ENCODE measurements around the gene HS6ST3. TPM values are rescaled to one million over a fixed set of nuclear protein-coding genes. Genes with fewer than 3 reads are reported as not detected.

Gene HS6ST3
- total RNA-seq, 4 donors from 2014 or later = 0.97 to 2.2 (median 2.0) TPM

DNA sequence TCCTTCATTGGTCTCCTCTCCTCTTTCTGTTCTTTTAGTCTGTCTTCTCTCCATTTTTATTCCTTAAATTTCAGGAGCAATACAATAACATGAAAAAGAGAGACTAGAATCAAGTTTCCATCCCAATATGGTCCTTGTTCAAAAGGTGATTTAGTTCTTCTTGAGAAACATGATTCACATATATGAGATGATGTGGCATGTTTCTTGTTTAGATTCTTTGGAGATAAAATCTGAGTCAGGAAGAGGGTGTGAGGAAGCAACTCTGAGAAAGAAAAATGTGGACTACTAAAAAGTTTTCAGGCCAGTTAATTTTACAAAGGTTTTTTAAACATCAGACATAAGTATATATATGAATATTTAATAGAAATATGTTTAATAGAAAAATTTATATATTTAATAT is 673.0 kb downstream of the HS6ST3 start:
- intact Hi-C loops (cut with DNase I; ENCODE audit: low total_unique reads) (no loop called here), in situ Hi-C loops (cut with MboI; ENCODE audit: low sequenced_read_pairs in 4 of 4) (no loop called here)
- DNase-seq = no peak
- ATAC-seq = no peak
- H3K27me3 ChIP-seq = no peaks in the 10 kb centered on the region
- H3K4me3 ChIP-seq = no peak overlapping the region
- no peaks in the 10 kb centered on the region for H3K9me3 ChIP-seq
- no peak overlapping the region for H3K27ac ChIP-seq
- no peaks in the 10 kb centered on the region for H3K36me3 ChIP-seq
- no peak for TF ChIP-seq CTCF (IDR thresholded peaks at IDR 0.05 in 4 of 5, conservative IDR thresholded peaks at IDR 0.05 in 1 of 5)
- TF ChIP-seq POLR2A (IDR thresholded peaks at IDR 0.05) = no peak
- no peaks in the 10 kb centered on the region for H3K4me1 ChIP-seq

DNA sequence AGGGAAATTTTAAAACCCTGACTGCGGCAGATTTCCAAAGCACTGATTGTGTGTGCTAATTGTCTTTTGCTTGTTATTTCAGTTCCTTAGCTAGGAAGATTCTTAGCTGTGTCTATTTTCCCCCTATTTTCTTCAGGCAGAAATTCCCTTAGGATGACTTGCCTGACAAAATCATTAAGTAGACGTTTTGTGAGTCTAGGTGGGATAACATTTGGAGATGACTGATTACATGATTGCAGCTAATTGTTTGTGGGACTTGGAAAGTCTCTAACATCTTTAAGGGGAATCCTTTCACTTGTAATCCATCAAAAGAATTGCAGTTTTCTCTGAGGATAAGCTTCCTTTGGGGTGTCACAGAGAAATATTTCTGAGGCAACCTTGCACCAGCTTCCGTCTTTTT is 676.4 kb downstream of the HS6ST3 start:
- Histone ChIP-seq H3K4me1 (no peaks in the 10 kb centered on the region), H3K9me3 (no peaks in the 10 kb centered on the region), H3K27ac (no peak overlapping the region), H3K36me3 (no peaks in the 10 kb centered on the region), H3K4me3 (no peak overlapping the region), H3K27me3 (no peaks in the 10 kb centered on the region)
- intact Hi-C loops (cut with DNase I; ENCODE audit: low total_unique reads) = no loop called here
- no peak for DNase-seq
- TF ChIP-seq CTCF (IDR thresholded peaks at IDR 0.05 in 4 of 5, conservative IDR thresholded peaks at IDR 0.05 in 1 of 5) = no peak
- no peak for TF ChIP-seq POLR2A (IDR thresholded peaks at IDR 0.05)
- no peak for ATAC-seq
- in situ Hi-C loops (cut with MboI; ENCODE audit: low sequenced_read_pairs in 4 of 4) = no loop called here

- ATAC-seq (no peak), DNase-seq (no peak)
- Histone ChIP-seq H3K27ac (no peak overlapping the region), H3K4me1 (no peaks in the 10 kb centered on the region), H3K36me3 (no peaks in the 10 kb centered on the region), H3K9me3 (no peaks in the 10 kb centered on the region), H3K27me3 (no peaks in the 10 kb centered on the region), H3K4me3 (no peak overlapping the region)
- TF ChIP-seq POLR2A (IDR thresholded peaks at IDR 0.05) (no peak), CTCF (IDR thresholded peaks at IDR 0.05 in 4 of 5, conservative IDR thresholded peaks at IDR 0.05 in 1 of 5) (no peak)
- in situ Hi-C loops (cut with MboI; ENCODE audit: low sequenced_read_pairs in 4 of 4) (no loop called here), intact Hi-C loops (cut with DNase I; ENCODE audit: low total_unique reads) (no loop called here)
Measured at GRCh38 chr13:96768524-96768923, 678.6 kb downstream of the HS6ST3 start.

DNA sequence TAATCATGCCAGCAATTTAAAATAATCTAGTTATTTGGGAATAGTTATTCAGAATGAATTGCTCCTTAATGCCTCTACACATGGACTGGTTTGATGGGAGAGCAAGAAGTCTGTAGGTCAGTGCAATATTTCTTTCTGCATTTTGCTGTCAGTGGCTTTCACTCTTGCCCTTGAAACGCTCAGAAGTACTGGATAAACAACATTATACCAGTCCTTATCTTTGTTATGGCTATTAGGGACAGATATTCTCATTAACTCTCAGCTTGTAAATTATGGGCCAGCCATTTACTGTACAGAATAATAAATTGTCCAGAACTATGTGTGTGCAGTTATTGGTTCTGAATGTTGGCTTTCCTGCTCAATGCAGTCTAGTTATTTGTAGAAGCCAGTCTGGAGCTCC is 680.0 kb downstream of the HS6ST3 start:
- DNase-seq (no peak), ATAC-seq (no peak)
- no peaks in the 10 kb centered on the region for H3K9me3 ChIP-seq
- H3K4me1 ChIP-seq = no peaks in the 10 kb centered on the region
- no peaks in the 10 kb centered on the region for H3K36me3 ChIP-seq
- no peaks in the 10 kb centered on the region for H3K27me3 ChIP-seq
- intact Hi-C loops (cut with DNase I; ENCODE audit: low total_unique reads) (no loop called here), in situ Hi-C loops (cut with MboI; ENCODE audit: low sequenced_read_pairs in 4 of 4) (no loop called here)
- no peak overlapping the region for H3K27ac ChIP-seq
- no peak overlapping the region for H3K4me3 ChIP-seq
- TF ChIP-seq POLR2A (IDR thresholded peaks at IDR 0.05) (no peak), CTCF (IDR thresholded peaks at IDR 0.05 in 4 of 5, conservative IDR thresholded peaks at IDR 0.05 in 1 of 5) (no peak)
